Measurements from ENCODE around the gene CCNA1. TPM values are rescaled to one million over a fixed set of nuclear protein-coding genes. Genes with fewer than 3 reads are reported as not detected.

The CCNA1 gene
- polyA plus RNA-seq, 1 experiment, result not detected

GRCh38 chr13:36461506-36461905, 29.2 kb downstream of the CCNA1 start:
- CTCF ChIA-PET, result no interaction called here
- TF ChIP-seq, protein P1, sequence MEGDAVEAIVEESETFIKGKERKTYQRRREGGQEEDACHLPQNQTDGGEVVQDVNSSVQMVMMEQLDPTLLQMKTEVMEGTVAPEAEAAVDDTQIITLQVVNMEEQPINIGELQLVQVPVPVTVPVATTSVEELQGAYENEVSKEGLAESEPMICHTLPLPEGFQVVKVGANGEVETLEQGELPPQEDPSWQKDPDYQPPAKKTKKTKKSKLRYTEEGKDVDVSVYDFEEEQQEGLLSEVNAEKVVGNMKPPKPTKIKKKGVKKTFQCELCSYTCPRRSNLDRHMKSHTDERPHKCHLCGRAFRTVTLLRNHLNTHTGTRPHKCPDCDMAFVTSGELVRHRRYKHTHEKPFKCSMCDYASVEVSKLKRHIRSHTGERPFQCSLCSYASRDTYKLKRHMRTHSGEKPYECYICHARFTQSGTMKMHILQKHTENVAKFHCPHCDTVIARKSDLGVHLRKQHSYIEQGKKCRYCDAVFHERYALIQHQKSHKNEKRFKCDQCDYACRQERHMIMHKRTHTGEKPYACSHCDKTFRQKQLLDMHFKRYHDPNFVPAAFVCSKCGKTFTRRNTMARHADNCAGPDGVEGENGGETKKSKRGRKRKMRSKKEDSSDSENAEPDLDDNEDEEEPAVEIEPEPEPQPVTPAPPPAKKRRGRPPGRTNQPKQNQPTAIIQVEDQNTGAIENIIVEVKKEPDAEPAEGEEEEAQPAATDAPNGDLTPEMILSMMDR (IDR thresholded peaks at IDR 0.05; ENCODE audit: low read depth, low read length), result no peak
- H3K4me3 ChIP-seq (ENCODE audit: low read depth, low read length), result no peak overlapping the region
- no peaks in the 10 kb centered on the region for H3K9me3 ChIP-seq (ENCODE audit: control insufficient read depth, insufficient read depth, low read length)
- no peak overlapping the region for H3K27ac ChIP-seq (ENCODE audit: low read depth, low read length)
- no peaks in the 10 kb centered on the region for H3K27me3 ChIP-seq (ENCODE audit: control insufficient read depth, insufficient read depth, low read length)
- POLR2A ChIA-PET, result no interaction called here
- DNase-seq (ENCODE audit: low read depth, low spot score), result no peak

DNA sequence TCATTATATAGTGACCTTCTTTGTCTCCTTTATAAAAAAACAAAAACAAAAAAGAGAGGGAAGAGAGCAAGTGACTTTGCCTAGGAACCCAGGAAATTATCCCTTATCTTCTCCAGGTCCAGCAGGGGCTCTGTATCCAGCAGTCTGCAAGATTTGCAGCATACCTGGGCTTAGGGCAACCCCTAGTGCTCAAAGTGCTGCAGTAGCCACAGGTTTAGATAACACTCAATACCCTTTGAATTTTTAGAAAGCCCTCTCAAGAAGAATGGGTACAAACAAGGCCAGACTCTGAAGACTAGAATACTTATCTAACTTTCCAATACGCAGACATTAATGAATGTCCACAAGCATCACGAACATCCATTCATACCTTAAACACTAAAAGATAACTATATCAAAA, 43.2 kb downstream of the CCNA1 start:
- CTCF ChIA-PET, result interaction anchor here (1.5 kb wide), 1 partner anchor 56 kb away, joined by 4 read pairs; no protein-coding TSS in a partner anchor
- no peaks in the 10 kb centered on the region for H3K27me3 ChIP-seq (ENCODE audit: control insufficient read depth, insufficient read depth, low read length)
- no peak for DNase-seq (ENCODE audit: low read depth, low spot score)
- no peaks in the 10 kb centered on the region for H3K9me3 ChIP-seq (ENCODE audit: control insufficient read depth, insufficient read depth, low read length)
- no peak overlapping the region for H3K27ac ChIP-seq (ENCODE audit: low read depth, low read length)
- no peak overlapping the region for H3K4me3 ChIP-seq (ENCODE audit: low read depth, low read length)
- TF ChIP-seq, protein P1 (IDR thresholded peaks at IDR 0.05; ENCODE audit: low read depth, low read length), result no peak
- POLR2A ChIA-PET, result no interaction called here

DNA sequence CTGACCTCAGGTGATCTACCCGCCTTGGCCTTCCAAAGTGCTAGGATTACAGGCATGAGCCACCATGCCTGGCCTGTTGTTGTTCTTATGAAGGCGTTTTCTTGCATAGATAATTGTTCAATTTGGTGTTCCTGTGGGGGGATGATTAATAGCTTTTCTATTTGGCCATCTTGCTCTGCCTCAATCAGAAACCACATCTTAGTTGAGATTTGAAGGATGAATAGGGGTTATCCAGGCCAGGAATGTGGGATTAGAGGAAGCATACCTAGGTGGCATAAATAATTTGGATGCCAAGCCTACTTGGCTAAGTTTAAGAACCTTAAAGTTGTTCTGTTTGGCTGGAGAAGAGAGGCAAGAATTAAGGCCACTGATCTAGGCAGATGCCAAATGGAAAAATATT, 44.4 kb downstream of the CCNA1 start:
- H3K9me3 ChIP-seq (ENCODE audit: control insufficient read depth, insufficient read depth, low read length), result no peaks in the 10 kb centered on the region
- CTCF ChIA-PET, result no interaction called here
- POLR2A ChIA-PET, result no interaction called here
- no peaks in the 10 kb centered on the region for H3K27me3 ChIP-seq (ENCODE audit: control insufficient read depth, insufficient read depth, low read length)
- TF ChIP-seq, protein P1 (IDR thresholded peaks at IDR 0.05; ENCODE audit: low read depth, low read length), result no peak
- H3K4me3 ChIP-seq (ENCODE audit: low read depth, low read length), result no peak overlapping the region
- H3K27ac ChIP-seq (ENCODE audit: low read depth, low read length), result no peak overlapping the region
- DNase-seq (ENCODE audit: low read depth, low spot score), result no peak

DNA sequence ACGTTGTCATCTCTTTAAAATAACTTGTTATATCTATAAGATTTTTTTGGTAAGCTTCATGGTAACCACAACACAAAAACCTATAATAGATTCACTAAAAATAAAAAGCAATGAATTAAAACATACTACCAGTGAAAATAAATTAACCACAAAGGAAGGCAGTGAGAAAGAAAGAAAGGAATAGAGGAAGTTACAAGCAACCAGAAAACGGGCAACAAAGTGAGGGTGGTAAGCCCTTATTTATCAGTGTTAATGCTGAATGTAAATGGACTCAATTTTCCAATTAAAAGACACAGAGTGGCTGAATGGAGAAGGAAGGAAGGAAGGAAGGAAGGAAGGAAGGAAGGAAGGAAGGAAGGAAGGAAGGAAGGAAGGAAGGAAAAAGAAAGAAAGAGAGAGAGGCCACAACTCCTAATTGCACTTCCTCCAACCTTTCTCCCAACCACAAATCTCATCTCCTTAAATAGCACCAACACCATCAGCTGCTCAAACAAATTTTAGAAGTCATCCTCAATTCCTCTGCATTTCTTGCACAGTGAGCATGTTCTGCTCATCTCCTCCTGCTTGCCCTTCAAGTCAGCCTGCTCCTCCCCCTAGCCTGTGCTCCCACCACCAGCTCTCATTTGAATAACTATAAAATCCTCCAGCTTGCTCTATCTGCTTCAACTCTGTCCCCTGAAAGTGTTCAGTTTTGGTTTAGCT, 48.6 kb downstream of the CCNA1 start:
- ChIA-PET CTCF (no interaction called here), POLR2A (no interaction called here)
- TF ChIP-seq, protein P1 (IDR thresholded peaks at IDR 0.05; ENCODE audit: low read depth, low read length), result no peak
- H3K27ac ChIP-seq (ENCODE audit: low read depth, low read length), result no peak overlapping the region
- H3K9me3 ChIP-seq (ENCODE audit: control insufficient read depth, insufficient read depth, low read length), result no peaks in the 10 kb centered on the region
- H3K27me3 ChIP-seq (ENCODE audit: control insufficient read depth, insufficient read depth, low read length), result no peaks in the 10 kb centered on the region
- no peak for DNase-seq (ENCODE audit: low read depth, low spot score)
- H3K4me3 ChIP-seq (ENCODE audit: low read depth, low read length), result no peak overlapping the region

- TF ChIP-seq, protein P1 (IDR thresholded peaks at IDR 0.05; ENCODE audit: low read depth, low read length), result no peak
- POLR2A ChIA-PET, result no interaction called here
- no peak overlapping the region for H3K27ac ChIP-seq (ENCODE audit: low read depth, low read length)
- no peak overlapping the region for H3K4me3 ChIP-seq (ENCODE audit: low read depth, low read length)
- no peaks in the 10 kb centered on the region for H3K9me3 ChIP-seq (ENCODE audit: control insufficient read depth, insufficient read depth, low read length)
- H3K27me3 ChIP-seq (ENCODE audit: control insufficient read depth, insufficient read depth, low read length), result peaks cover 3% of the 10 kb centered on the region
- DNase-seq (ENCODE audit: low read depth, low spot score), result no peak
- CTCF ChIA-PET, result no interaction called here
Observed at GRCh38 chr13:36490055-36490454, 57.8 kb downstream of the CCNA1 start.

Other genes starting within 250 kb of the CCNA1 start
- gene SOHLH2, start 217.9 kb upstream of the CCNA1 start, polyA plus RNA-seq (2011; rRNA removed), result 0.14 and 0.35 TPM in 2 replicates
- 1.3 and 2.2 TPM in 2 replicates for gene CCDC169, start 134.7 kb upstream of the CCNA1 start, polyA plus RNA-seq (2011; rRNA removed)
- 69.7 and 94.6 TPM in 2 replicates for gene SPART, start 86.1 kb upstream of the CCNA1 start, polyA plus RNA-seq (2011; rRNA removed)
- gene SERTM1, start 241.5 kb downstream of the CCNA1 start, polyA plus RNA-seq (2011; rRNA removed), result not detected in 2 replicates

Measured in AG04450 (cell line).